Smooth muscle cell (in vitro differentiated cells): ENCODE measurements around the gene BAIAP2. TPM values are rescaled to one million over a fixed set of nuclear protein-coding genes. Genes with fewer than 3 reads are reported as not detected.

Experiments
- DNase-seq: peaks from one replicate; lab custom pipeline; 2025; ENCODE audit not compliant: unreplicated experiment; lab: John Stamatoyannopoulos, UW
- H2AFZ ChIP-seq: fragments of 200-600 bp; sonication (generic); 2 replicates; pipeline ENCODE4 v1.6.0; 2016; ENCODE audit warnings: antibody characterized with exemption, low read depth, mild to moderate bottlenecking
- H3F3A ChIP-seq: fragments of 200-600 bp; sonication (generic); 2 replicates; pipeline ENCODE4 v1.6.0; 2017; ENCODE audit warnings: antibody characterized with exemption, low read depth
- H3K27ac ChIP-seq: fragments of 200-600 bp; sonication (generic); 2 replicates; pipeline ENCODE4 v1.5.1; 2016; ENCODE audit warnings: low read depth, mild to moderate bottlenecking
- H3K27me3 ChIP-seq: fragments of 200-600 bp; sonication (generic); 2 replicates; pipeline ENCODE4 v1.6.1; 2016; ENCODE audit warnings: low read depth, mild to moderate bottlenecking
- H3K36me3 ChIP-seq: fragments of 200-600 bp; sonication (generic); 2 replicates; pipeline ENCODE4 v1.5.1; 2016; ENCODE audit warnings: low read depth
- H3K4me1 ChIP-seq: fragments of 200-600 bp; sonication (generic); 2 replicates; pipeline ENCODE4 v1.5.1; 2016; ENCODE audit warnings: low read depth
- H3K4me2 ChIP-seq: fragments of 200-600 bp; sonication (generic); 2 replicates; pipeline ENCODE4 v1.6.0; 2016; ENCODE audit warnings: mild to moderate bottlenecking
- H3K4me3 ChIP-seq: fragments of 200-600 bp; sonication (generic); 2 replicates; pipeline ENCODE4 v1.5.1; 2016; ENCODE audit warnings: mild to moderate bottlenecking
- H3K79me2 ChIP-seq: fragments of 200-600 bp; sonication (generic); 2 replicates; pipeline ENCODE4 v1.6.0; 2016; ENCODE audit warnings: low read depth, mild to moderate bottlenecking
- H3K9ac ChIP-seq: fragments of 200-600 bp; sonication (generic); 2 replicates; pipeline ENCODE4 v1.6.0; 2016; ENCODE audit warnings: low read depth
- H3K9me3 ChIP-seq: fragments of 200-600 bp; sonication (generic); replicated peaks from 2 replicates; pipeline ENCODE4 v1.5.1; 2016; ENCODE audit warnings: low read depth
- H4K20me1 ChIP-seq: fragments of 200-600 bp; sonication (generic); 2 replicates; pipeline ENCODE4 v1.6.0; 2016; ENCODE audit warnings: low read depth
- CTCF ChIP-seq: fragments of 200-600 bp; sonication (generic); IDR thresholded peaks from 2 replicates; pipeline ENCODE4 v1.5.1; 2017; ENCODE audit warnings: borderline replicate concordance, mild to moderate bottlenecking, antibody characterized with exemption; ENCODE audit not compliant: insufficient read depth, poor library complexity, severe bottlenecking
- WGBS: methylation state at CpG from one replicate; pipeline ENCODE4 v1.1.7; 2016; ENCODE audit warnings: low lambda C conversion rate; 5-methylcytosine and 5-hydroxymethylcytosine counted together
- polyA plus RNA-seq: library from polyadenylated mRNA; unstranded; fragments of >200 nt; fragmentation: Nextera tagmentation; extraction: Ambion mirVana; gene quantifications from 2 replicates; pipeline ENCODE4 v1.2.1, GENCODE V29; 2016
- total RNA-seq: library from RNA; depleted of rRNA; stranded (reverse); fragments of >200 nt; gene quantifications from 2 replicates; pipeline ENCODE4 v1.2.3, GENCODE V29; 2014

The BAIAP2 gene
- total and polyA plus RNA-seq, 2 experiments from 2014 or later = 26.6 to 41.9 TPM

- no peak overlapping the region for H2AFZ ChIP-seq
- H3K9ac ChIP-seq = no peak overlapping the region
- no peak overlapping the region for H3K4me3 ChIP-seq
- no peaks in the 10 kb centered on the region for H3K79me2 ChIP-seq
- TF ChIP-seq CTCF = no peak
- H3K4me1 ChIP-seq = peaks cover 13% of the 10 kb centered on the region
- no peaks in the 10 kb centered on the region for H3K36me3 ChIP-seq
- DNase-seq = no peak
- no peak overlapping the region for H3K4me2 ChIP-seq
- no peaks in the 10 kb centered on the region for H3K9me3 ChIP-seq
- no peak overlapping the region for H3K27ac ChIP-seq
- peaks cover 10% of the 10 kb centered on the region for H3F3A ChIP-seq
- no peaks in the 10 kb centered on the region for H3K27me3 ChIP-seq
- H4K20me1 ChIP-seq = no peaks in the 10 kb centered on the region
- 90% methylated on average over 24 of the region's 24 CpGs for WGBS
Measured at GRCh38 chr17:81019563-81020442, 15.1 kb upstream of the BAIAP2 start.

GRCh38 chr17:81020443-81020766 lies 14.5 kb upstream of the BAIAP2 start:
- DNase-seq = no peak
- no peak overlapping the region for H2AFZ ChIP-seq
- WGBS = 93% methylated on average over 11 of the region's 11 CpGs

GRCh38 chr17:81020767-81021497 lies 14.0 kb upstream of the BAIAP2 start:
- Histone ChIP-seq H3F3A (peaks cover 10% of the 10 kb centered on the region), H3K27ac (no peak overlapping the region), H4K20me1 (no peaks in the 10 kb centered on the region), H3K79me2 (no peaks in the 10 kb centered on the region), H3K9me3 (no peaks in the 10 kb centered on the region), H3K4me2 (no peak overlapping the region), H3K9ac (no peak overlapping the region), H3K4me1 (peaks cover 19% of the 10 kb centered on the region), H3K27me3 (no peaks in the 10 kb centered on the region), H2AFZ (no peak overlapping the region), H3K4me3 (no peak overlapping the region), H3K36me3 (no peaks in the 10 kb centered on the region)
- TF ChIP-seq CTCF = no peak
- no peak for DNase-seq
- WGBS = 95% methylated on average over 23 of the region's 24 CpGs

More at GRCh38 chr17:81020443-81020766, 14.5 kb upstream of the BAIAP2 start:
- Histone ChIP-seq H3K4me1 (peaks cover 18% of the 10 kb centered on the region), H3K9ac (no peak overlapping the region), H4K20me1 (no peaks in the 10 kb centered on the region), H3K27ac (no peak overlapping the region), H3K79me2 (no peaks in the 10 kb centered on the region), H3F3A (peaks cover 10% of the 10 kb centered on the region), H3K9me3 (no peaks in the 10 kb centered on the region), H3K4me3 (no peak overlapping the region), H3K36me3 (no peaks in the 10 kb centered on the region), H3K4me2 (no peak overlapping the region), H3K27me3 (no peaks in the 10 kb centered on the region)
- TF ChIP-seq CTCF = no peak
